OCI-LY7 (cell line): ENCODE measurements around the gene TBC1D13. TPM values are rescaled to one million over a fixed set of nuclear protein-coding genes. Genes with fewer than 3 reads are reported as not detected.
"Not testable (repeated sequence)": the region's sequence is repeated elsewhere in the genome, so short reads cannot be mapped to it uniquely, and the experiment has no call there.

Experiments
- BruUV-seq: library from RNA; stranded (reverse); fragments of 400-500 nt; replicated peaks from 2 replicates; lab custom pipeline; 2021; lab: Mats Ljungman, UMichigan
- CTCF ChIA-PET: fragments of 300-600 bp; sonication (Branson Sonifier 250); formaldehyde crosslinking; loops from one replicate; lab custom pipeline; 2022; ENCODE audit warnings: antibody characterized with exemption; ENCODE audit not compliant: unreplicated experiment; lab: Charles Lee
- POLR2A ChIA-PET: fragments of 300-600 bp; sonication (Branson Sonifier 250); formaldehyde crosslinking; loops from one replicate; lab custom pipeline; 2022; ENCODE audit warnings: antibody characterized with exemption; lab: Charles Lee
- DNase-seq: peaks from one replicate; pipeline ENCODE4 v3.0.0-alpha.2; 2015; ENCODE audit warnings: low spot score
- H2AFZ ChIP-seq: fragments of 200-600 bp; sonication (generic), shearing (Covaris generic); 2 replicates; pipeline ENCODE4 v1.6.1; 2014; ENCODE audit warnings: mild to moderate bottlenecking, antibody characterized with exemption, low read length, moderate library complexity
- H3K27ac ChIP-seq: fragments of 200-600 bp; sonication (generic); 2 replicates; pipeline ENCODE4 v1.5.1; 2014; ENCODE audit warnings: mixed run types, low read depth, mild to moderate bottlenecking, moderate library complexity, low read length, inconsistent platforms; ENCODE audit not compliant: poor library complexity, severe bottlenecking
- H3K36me3 ChIP-seq: fragments of 200-600 bp; sonication (generic); 2 replicates; pipeline ENCODE4 v1.6.1; 2014; ENCODE audit warnings: mild to moderate bottlenecking, antibody characterized with exemption, low read length, moderate library complexity, mixed read lengths; ENCODE audit not compliant: insufficient read depth
- H3K4me1 ChIP-seq: fragments of 200-600 bp; sonication (generic); 2 replicates; pipeline ENCODE4 v1.5.1; 2014; ENCODE audit warnings: mild to moderate bottlenecking, low read length; ENCODE audit not compliant: insufficient read depth, poor library complexity, severe bottlenecking
- H3K4me2 ChIP-seq: fragments of 200-600 bp; sonication (generic); 2 replicates; pipeline ENCODE4 v1.6.1; 2014; ENCODE audit warnings: mild to moderate bottlenecking, low read length
- H3K4me3 ChIP-seq: fragments of 200-600 bp; sonication (generic); 2 replicates; pipeline ENCODE4 v1.5.1; 2014; ENCODE audit warnings: mild to moderate bottlenecking, low read depth, low read length; ENCODE audit not compliant: poor library complexity, severe bottlenecking
- H3K79me2 ChIP-seq: fragments of 200-600 bp; sonication (generic); 2 replicates; pipeline ENCODE4 v1.6.1; 2016; ENCODE audit warnings: low read depth, mild to moderate bottlenecking, low read length, moderate library complexity, mixed read lengths; ENCODE audit not compliant: insufficient read depth
- H3K9me2 ChIP-seq: fragments of 200-600 bp; sonication (generic); 2 replicates; pipeline ENCODE4 v1.6.1; 2016; ENCODE audit warnings: mild to moderate bottlenecking, low read length, mixed read lengths; ENCODE audit not compliant: insufficient read depth
- H3K9me3 ChIP-seq: fragments of 200-600 bp; sonication (generic); 2 replicates; pipeline ENCODE4 v1.6.1; 2014; ENCODE audit warnings: mild to moderate bottlenecking, mixed run types, low read length, mixed read lengths
- H4K20me1 ChIP-seq: fragments of 200-600 bp; sonication (generic); 2 replicates; pipeline ENCODE4 v1.6.1; 2014; ENCODE audit warnings: mild to moderate bottlenecking, antibody characterized with exemption, low read length, moderate library complexity, mixed read lengths; ENCODE audit not compliant: insufficient read depth
- CTCF ChIP-seq: fragments of 200-600 bp; sonication (generic); conservative IDR thresholded peaks from 2 replicates; pipeline ENCODE4 v1.5.1; 2014; ENCODE audit warnings: mild to moderate bottlenecking, antibody characterized with exemption, low read length, moderate library complexity, mixed read lengths
- EZH2phosphoT487 ChIP-seq: fragments of 200-600 bp; sonication (generic); IDR thresholded peaks from 2 replicates; pipeline ENCODE4 v1.6.1; 2018; ENCODE audit warnings: low read depth, borderline replicate concordance, mild to moderate bottlenecking, mixed run types, antibody characterized with exemption, low read length, moderate library complexity, mixed read lengths
- intact Hi-C: fragments of 100-400 bp; cut with micrococcal nuclease; formaldehyde crosslinking; loops from one replicate; pipeline ENCODE4 v1.10.0; 2022; ENCODE audit not compliant: unreplicated experiment
- total RNA-seq, 2 experiments: library from RNA; depleted of rRNA in 1 of 2; stranded (reverse); fragments of >200 nt in 1 of 2; shearing (Covaris generic) in 1 of 2; gene quantifications; 2 replicates each; pipeline ENCODE4 v1.2.3, GENCODE V29; 2014 to 2022

Gene TBC1D13
- total RNA-seq, 2 experiments from 2014 or later = 18.7 to 24.7 TPM

GRCh38 chr9:128790536-128790935 lies 3.5 kb downstream of the TBC1D13 start:
- Histone ChIP-seq H3K36me3 (peaks cover 53% of the 10 kb centered on the region), H2AFZ (no peak overlapping the region), H3K4me1 (peaks cover 19% of the 10 kb centered on the region), H3K4me3 (no peak overlapping the region), H3K9me2 (no peaks in the 10 kb centered on the region), H4K20me1 (no peaks in the 10 kb centered on the region), H3K27ac (no peak overlapping the region), H3K9me3 (peaks cover under 1% of the 10 kb centered on the region; the same call in 1 of the 2 replicates), H3K4me2 (no peak overlapping the region), H3K79me2 (peaks cover 17% of the 10 kb centered on the region)
- no TSS peak for BruUV-seq
- intact Hi-C loops = no loop called here
- POLR2A ChIA-PET = no interaction called here
- DNase-seq = no peak
- CTCF ChIA-PET = interaction anchor here (0.6 kb wide), 1 partner anchor 28 kb away, joined by 3 read pairs; the partner anchor contains the start of gene ENDOG
- no peak for TF ChIP-seq CTCF

- ChIA-PET CTCF (no interaction called here), POLR2A (no interaction called here)
- H3K36me3 ChIP-seq = peaks cover 67% of the 10 kb centered on the region
- H3K4me2 ChIP-seq = no peak overlapping the region
- H3K27ac ChIP-seq = no peak overlapping the region
- intact Hi-C loops = no loop called here
- no peaks in the 10 kb centered on the region for H3K9me2 ChIP-seq
- BruUV-seq = no TSS peak
- H3K4me1 ChIP-seq = peaks cover 11% of the 10 kb centered on the region
- no peak overlapping the region for H3K4me3 ChIP-seq
- H4K20me1 ChIP-seq = no peaks in the 10 kb centered on the region
- H2AFZ ChIP-seq = no peak overlapping the region
- no peak for DNase-seq
- TF ChIP-seq CTCF = no peak
- no peak for TF ChIP-seq EZH2phosphoT487
- H3K79me2 ChIP-seq = peaks cover 17% of the 10 kb centered on the region
- H3K9me3 ChIP-seq = no peaks in the 10 kb centered on the region
Observed at GRCh38 chr9:128792134-128792533, 5.1 kb downstream of the TBC1D13 start.

- no peaks in the 10 kb centered on the region for H3K9me3 ChIP-seq
- H3K4me1 ChIP-seq = peaks cover 6% of the 10 kb centered on the region
- H3K36me3 ChIP-seq = peaks cover 76% of the 10 kb centered on the region
- ChIA-PET POLR2A (interaction anchor here (0.5 to 0.7 kb wide), 2 partner anchors 10 to 51 kb away, joined by 4 to 8 read pairs; no protein-coding TSS in a partner anchor), CTCF (no interaction called here)
- peaks cover 7% of the 10 kb centered on the region for H3K79me2 ChIP-seq
- no peak for DNase-seq
- H3K9me2 ChIP-seq = no peaks in the 10 kb centered on the region
- no TSS peak for BruUV-seq
- no peak overlapping the region for H3K4me2 ChIP-seq
- intact Hi-C loops = no loop called here
- no peak overlapping the region for H3K4me3 ChIP-seq
- H4K20me1 ChIP-seq = no peaks in the 10 kb centered on the region
- no peak overlapping the region for H2AFZ ChIP-seq
- TF ChIP-seq EZH2phosphoT487 = no peak
- no peak for TF ChIP-seq CTCF
- no peak overlapping the region for H3K27ac ChIP-seq
Observed at GRCh38 chr9:128792978-128793686, 6.1 kb downstream of the TBC1D13 start.

- H3K4me3 ChIP-seq, H3K9me2 ChIP-seq, H3K4me1 ChIP-seq, H4K20me1 ChIP-seq, DNase-seq, H3K79me2 ChIP-seq, H2AFZ ChIP-seq, H3K27ac ChIP-seq, BruUV-seq, intact Hi-C loops, H3K4me2 ChIP-seq, H3K9me3 ChIP-seq: not testable (repeated sequence)
- CTCF ChIA-PET = interaction anchor here (0.6 kb wide), 1 partner anchor 505 kb away, joined by 3 read pairs; no protein-coding TSS in a partner anchor
- POLR2A ChIA-PET = interaction anchor here (0.7 kb wide), 1 partner anchor 236 kb away, joined by 3 read pairs; no protein-coding TSS in a partner anchor
- peaks cover 88% of the 10 kb centered on the region for H3K36me3 ChIP-seq
Observed at GRCh38 chr9:128794961-128795360, 7.9 kb downstream of the TBC1D13 start.
